GM19463 (cell line): Measurements from ENCODE around the gene DYNC1H1.
A peak's percentile ranks its signal among the peaks of the same experiment; 100 is the strongest.
"Not testable (repeated sequence)": the region's sequence is repeated elsewhere in the genome, so short reads cannot be mapped to it uniquely, and the experiment has no call there.

Experiments
- ATAC-seq: cut with Tn5 transposase; IDR thresholded peaks from one replicate; pipeline ENCODE4 v1.9.1; 2021; ENCODE audit warnings: mild to moderate bottlenecking, moderate library complexity; ENCODE audit not compliant: unreplicated experiment

DYNC1H1 gene

DNA sequence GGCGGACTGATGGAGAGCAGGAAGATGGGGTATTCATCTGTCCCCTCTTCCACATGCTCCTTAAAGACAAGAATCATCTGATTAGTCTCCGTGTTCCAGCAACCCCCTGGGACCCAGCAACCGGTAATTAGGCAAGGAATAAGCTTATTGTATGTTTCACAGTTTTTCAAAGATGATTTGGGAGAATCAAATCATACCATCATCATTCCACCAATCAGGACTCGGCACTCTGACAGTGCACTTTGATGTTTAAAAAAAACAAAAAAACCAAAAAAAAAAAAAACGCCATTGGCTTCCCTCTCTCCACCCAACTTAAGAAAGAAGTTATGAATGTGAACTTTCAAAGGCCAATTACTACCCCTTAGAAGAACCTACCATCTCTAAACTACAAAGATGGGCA, 1.3 kb upstream of the DYNC1H1 start:
- no peak for ATAC-seq

DNA sequence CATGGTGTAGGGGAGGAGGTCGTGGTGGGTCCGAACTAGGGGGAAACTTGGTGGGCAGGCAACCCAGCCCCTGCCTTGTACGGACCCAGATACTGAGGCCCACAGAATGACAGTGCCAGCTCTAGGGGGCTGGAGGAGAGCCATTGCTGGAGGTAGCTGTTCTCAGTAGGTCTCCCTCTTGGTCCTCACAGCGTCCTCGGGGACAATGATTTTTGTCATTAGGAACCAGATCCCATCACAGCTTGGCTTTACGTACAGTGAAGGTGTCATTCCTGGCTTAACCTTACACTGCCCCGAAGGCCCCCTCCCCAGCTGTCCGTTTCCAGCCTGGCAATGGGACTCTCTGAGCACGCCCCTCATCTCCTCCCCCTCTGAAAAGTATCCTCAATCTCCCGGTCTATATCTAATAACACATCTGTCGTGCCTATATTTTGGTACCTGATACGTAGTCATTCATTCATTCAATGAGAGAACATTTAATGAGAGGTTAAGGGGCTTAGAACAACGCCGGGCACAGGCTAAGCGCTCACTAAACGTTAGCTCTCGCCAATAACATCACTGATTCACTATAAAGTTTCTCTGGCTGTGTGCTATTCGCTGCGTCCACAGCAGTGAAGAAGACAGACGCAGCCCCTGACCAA, 597 bp upstream of the DYNC1H1 start:
- no peak for ATAC-seq

- ATAC-seq = peak; percentile 32
Measured at GRCh38 chr14:101965181-101965544, 790 bp downstream of the DYNC1H1 start.

DNA sequence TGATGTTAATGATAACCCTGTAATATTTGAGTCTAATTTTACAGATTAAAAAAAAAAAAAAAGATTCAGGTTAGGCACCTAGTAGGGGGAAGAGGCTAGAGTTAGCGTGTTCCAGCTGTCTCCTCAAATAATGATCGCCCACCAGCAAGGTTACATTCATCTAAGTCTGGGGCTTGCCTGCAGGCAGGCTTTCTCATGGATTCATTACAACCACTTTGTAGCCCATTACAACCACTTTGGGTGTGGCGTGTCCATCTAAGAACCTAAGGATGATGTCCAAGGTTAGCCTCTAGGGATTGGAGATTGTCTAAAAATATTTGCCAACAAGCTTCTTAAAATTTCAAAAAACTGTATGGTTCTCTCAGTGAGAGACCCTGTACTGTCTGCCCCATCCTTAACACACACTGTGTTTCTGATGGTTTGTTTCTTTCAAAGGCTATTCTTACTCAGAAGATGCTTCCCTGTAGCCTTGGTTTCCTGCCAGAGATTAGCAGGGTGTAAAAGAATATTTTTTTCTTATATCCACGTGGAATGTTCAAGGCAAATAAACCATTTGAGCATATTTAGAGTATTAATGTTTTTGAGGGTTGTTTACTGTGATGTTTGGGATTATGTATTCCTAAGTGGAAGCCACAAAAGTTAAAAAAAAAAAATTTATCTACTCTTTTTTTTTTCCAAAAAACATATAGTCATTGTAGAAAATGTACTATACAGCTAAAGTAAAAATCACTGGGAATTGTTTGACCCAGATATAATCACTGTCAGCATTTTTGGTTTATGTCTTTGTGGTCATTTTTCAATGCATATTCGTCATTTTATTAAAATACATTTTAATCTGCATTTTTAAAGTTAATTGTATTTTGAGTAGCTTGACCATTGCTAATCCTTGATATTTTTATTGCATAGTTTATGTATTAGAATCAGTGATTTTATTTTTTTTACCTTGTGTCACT, 1.7 kb downstream of the DYNC1H1 start:
- no peak for ATAC-seq

- ATAC-seq = no peak
Measured at GRCh38 chr14:101966742-101967141, 2.4 kb downstream of the DYNC1H1 start.

- no peak for ATAC-seq
Measured at GRCh38 chr14:101968186-101968585, 3.8 kb downstream of the DYNC1H1 start.

- ATAC-seq = no peak
Measured at GRCh38 chr14:101969481-101969880, 5.1 kb downstream of the DYNC1H1 start.

DNA sequence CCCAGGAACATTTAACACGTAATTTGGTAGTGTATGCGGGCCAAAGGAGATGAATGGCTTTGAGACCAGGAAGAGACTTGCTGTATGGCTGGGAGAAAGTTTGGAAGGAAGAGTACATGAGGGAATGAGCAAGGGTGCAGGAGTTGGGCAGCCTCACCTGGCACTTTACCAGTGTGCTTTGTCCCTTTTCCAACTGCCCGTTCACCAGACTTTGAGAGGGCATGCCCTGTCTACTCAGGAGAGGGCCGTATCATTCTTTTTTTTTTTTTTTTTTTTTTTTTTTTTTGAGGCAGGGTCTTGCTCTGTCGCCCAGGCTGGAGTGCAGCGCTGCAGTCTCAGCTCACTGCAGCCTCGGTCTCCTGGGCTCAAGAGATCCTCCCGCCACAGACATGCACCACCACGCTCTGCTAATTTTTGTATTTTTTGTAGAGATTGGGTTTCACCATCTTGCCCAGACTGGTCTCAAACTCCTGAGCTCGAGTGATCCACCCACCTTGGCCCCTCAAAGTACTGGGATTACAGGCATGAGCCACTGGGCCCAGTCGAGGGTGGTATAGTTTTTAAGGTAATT, 6.5 kb downstream of the DYNC1H1 start:
- ATAC-seq = no peak

DNA sequence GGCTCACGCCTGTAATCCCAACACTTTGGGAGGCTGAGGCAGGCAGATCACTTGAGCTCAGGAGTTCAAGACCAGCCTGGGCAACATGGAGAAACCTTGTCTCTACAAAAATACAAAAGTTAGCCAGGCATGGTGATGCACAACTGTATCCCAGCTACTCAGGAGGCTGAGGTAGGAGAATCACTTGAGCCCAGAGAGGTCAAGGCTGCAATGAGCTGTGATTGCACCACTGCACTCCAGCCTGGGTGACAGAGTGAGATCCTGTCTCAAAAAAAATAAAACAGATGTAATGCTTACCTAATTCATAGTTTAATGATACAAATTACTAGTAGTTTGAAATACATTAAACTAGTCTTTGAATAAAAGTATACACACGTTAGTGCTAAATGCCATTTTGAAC, 7.1 kb downstream of the DYNC1H1 start:
- not testable (repeated sequence) for ATAC-seq

DNA sequence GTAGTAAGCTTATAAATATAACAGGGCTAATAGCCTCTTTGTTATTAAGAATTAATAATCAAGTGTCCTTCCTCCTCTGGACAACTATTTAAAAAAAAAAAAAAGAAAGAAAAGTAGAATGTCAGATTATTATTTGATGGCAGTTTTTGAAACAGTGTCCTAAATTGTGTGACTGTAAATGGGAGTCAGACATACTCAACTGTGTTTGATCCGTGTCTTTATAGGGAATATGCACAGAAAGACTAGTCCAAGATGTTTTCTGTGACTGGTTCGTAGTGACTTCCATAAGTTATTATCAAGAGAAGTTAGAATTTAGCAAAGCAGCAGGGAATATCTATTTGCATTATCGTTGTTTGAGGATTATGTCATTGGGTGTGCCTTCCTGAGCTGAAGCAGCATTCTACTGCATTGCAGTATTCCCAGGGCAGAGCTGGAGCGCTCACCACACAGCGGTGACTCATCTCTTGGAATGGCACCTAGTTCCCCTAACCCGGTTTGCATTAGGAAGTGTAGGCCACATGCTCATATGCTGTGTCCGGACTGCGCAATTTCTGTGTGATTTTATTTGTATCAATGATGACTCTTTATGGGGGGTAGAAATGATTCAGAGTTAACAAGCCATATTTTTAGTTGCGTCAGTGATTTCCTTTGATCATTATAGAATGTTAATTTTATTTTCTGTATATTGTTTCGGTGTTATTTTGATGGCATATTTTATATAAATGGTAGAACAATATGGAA, 7.9 kb downstream of the DYNC1H1 start:
- ATAC-seq = no peak

GRCh38 chr14:101973356-101973755, 9.0 kb downstream of the DYNC1H1 start:
- ATAC-seq = no peak

DNA sequence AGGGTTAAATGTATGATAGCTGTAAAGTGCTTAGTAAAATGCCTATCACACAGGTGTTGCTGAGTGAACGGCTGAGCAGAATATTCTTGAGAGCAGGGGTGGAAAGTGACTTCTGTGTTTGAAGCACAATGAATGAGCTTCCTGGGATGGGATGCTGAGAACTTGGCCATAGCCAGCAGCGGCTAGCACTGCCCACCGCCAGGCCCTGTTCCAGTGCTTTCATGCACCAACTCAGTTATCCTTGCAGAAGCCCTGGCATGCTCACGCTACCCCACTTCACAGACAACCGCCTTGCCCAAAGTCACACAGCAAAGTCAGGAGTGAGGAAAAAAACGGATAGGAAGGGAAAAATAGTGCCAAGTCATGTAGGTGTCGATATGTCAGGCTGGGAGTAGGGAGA, 10.9 kb downstream of the DYNC1H1 start:
- no peak for ATAC-seq

GRCh38 chr14:101977311-101978071, 13.1 kb downstream of the DYNC1H1 start:
- no peak for ATAC-seq

DNA sequence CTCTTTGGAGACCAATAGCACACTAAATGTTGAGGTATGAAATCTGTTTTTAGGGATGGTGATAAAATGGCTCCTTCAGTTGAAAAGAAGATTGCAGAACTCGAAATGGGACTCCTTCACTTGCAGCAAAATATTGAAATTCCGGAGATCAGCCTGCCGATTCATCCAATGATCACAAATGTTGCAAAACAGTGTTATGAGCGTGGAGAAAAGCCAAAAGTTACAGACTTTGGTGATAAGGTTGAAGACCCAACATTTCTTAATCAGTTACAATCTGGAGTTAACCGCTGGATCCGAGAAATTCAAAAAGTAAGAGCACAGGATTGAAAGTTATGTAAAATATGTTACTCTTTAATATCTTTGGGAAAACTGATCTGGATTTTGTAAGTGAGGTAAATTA, 15.3 kb downstream of the DYNC1H1 start:
- ATAC-seq = no peak

DNA sequence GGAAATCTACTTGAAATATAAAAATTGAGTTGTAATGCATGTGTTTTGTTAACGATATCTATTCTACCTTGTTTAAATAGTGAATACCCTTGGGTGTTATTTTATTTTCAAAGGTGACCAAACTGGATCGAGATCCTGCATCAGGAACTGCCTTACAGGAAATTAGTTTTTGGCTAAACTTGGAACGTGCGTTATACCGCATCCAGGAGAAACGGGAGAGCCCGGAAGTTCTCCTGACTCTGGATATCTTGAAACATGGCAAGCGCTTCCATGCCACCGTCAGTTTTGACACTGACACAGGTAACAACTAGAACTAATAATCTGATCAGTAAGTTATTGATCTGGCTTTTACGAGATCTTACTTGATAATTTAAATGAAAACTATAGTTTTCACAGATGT, 15.9 kb downstream of the DYNC1H1 start:
- no peak for ATAC-seq

DNA sequence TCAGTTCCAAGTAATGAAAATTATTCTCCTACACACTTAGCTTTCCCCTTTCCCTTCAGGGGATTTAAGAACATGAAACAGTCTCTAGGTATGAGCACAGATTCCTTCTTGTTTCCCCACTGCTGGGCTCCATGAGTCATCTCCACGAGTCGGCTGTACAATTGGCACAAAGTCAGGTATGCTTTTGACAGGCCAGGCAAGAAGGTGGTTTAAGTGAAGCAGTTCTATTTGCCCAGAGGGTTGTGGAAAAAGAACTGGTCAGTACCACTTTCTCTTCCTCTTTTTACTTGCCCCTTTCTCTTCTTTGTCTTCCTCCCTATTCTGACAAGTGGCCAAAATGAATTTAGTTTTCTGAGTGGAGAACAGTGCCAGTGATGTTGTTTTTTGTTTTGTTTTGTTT, 16.3 kb downstream of the DYNC1H1 start:
- peak; percentile 96 for ATAC-seq

DNA sequence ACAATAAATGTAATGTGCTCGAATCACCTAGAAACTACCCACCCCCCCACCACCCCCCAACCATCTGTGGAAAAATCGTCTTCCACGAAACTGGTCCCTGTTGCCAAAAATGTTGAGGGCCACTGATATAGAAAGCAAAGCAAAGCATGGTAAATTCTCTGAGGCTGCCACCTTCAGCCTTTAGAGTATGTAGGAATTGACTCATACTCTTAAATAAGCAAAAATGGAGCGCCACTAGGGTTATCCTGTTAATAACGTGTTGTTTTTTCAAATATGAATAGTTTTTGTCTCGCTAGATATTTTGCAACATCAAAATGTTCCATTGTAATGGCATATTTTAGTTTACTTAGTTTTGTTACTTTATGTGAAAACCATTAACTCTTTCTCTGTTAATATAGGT, 18.2 kb downstream of the DYNC1H1 start:
- ATAC-seq = no peak

GRCh38 chr14:101984831-101985230, 20.5 kb downstream of the DYNC1H1 start:
- not testable (repeated sequence) for ATAC-seq

DNA sequence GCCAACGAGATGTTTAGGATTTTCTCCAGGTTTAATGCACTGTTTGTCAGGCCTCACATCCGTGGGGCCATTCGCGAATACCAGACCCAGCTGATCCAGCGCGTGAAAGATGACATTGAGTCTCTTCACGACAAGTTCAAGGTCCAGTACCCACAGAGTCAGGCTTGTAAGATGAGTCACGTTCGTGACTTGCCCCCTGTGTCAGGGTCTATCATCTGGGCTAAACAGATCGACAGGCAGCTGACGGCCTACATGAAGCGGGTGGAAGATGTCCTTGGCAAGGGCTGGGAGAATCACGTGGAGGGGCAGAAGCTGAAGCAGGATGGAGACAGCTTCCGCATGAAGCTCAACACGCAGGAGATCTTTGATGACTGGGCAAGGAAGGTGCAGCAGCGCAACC, 21.6 kb downstream of the DYNC1H1 start:
- ATAC-seq = no peak

- no peak for ATAC-seq
Measured at GRCh38 chr14:101986953-101987352, 22.6 kb downstream of the DYNC1H1 start.

GRCh38 chr14:101988377-101988776, 24.0 kb downstream of the DYNC1H1 start:
- no peak for ATAC-seq
